Right lobe of liver (tissue), 6 donors: Measurements from ENCODE around the gene RAB41. TPM values are rescaled to one million over a fixed set of nuclear protein-coding genes. Genes with fewer than 3 reads are reported as not detected.
A peak's percentile ranks its signal among the peaks of the same experiment; 100 is the strongest.

Source experiments
- ATAC-seq, 4 donors: fragments of 200-7000 bp; cut with Tn5 transposase; one replicate each; pipeline ENCODE4 v1.9.1; 2020; ENCODE audit warnings: mild to moderate bottlenecking in 4 of 4, moderate library complexity in 4 of 4
- DNase-seq, 3 donors: peaks; one replicate each; pipeline ENCODE4 v3.0.0-alpha.2; 2020
- H3K27ac ChIP-seq, 3 donors: fragments of 200-600 bp; one replicate each; pipeline ENCODE4 v1.8.0; 2022
- H3K27me3 ChIP-seq, 2 donors: fragments of 200-600 bp; one replicate each; pipeline ENCODE4 v1.8.0; 2022
- H3K36me3 ChIP-seq, 4 donors: fragments of 200-600 bp; sonication (generic) in 1 of 4; one replicate each; pipeline versions ENCODE4 v1.5.1 to v1.8.0; 2017 to 2022; ENCODE audit warnings: control low read depth in 1 of 4
- H3K4me1 ChIP-seq, 4 donors: fragments of 200-600 bp; sonication (generic) in 1 of 4; one replicate each; pipeline versions ENCODE4 v1.5.1 to v1.8.0; 2017 to 2022; ENCODE audit warnings: control low read depth in 1 of 4
- H3K4me3 ChIP-seq, 3 donors: fragments of 200-600 bp; one replicate each; pipeline ENCODE4 v1.8.0; 2022
- H3K9me3 ChIP-seq, 4 donors: fragments of 200-600 bp; sonication (generic) in 1 of 4; one replicate each; pipeline versions ENCODE4 v1.5.1 to v1.8.0; 2017 to 2022; ENCODE audit warnings: control low read depth in 1 of 4
- CTCF ChIP-seq, 4 donors: fragments of 200-600 bp in 3 of 4; fragments of 450-650 bp in 1 of 4; IDR thresholded peaks; one replicate each; pipeline versions ENCODE4 v1.5.1 to v1.8.0; 2016 to 2022; ENCODE audit warnings: antibody characterized with exemption in 4 of 4, mild to moderate bottlenecking in 2 of 4
- POLR2A ChIP-seq: fragments of 450-650 bp; IDR thresholded peaks from one replicate; pipeline ENCODE4 v1.6.1; 2017; ENCODE audit warnings: antibody characterized with exemption, mild to moderate bottlenecking
- WGBS: methylation state at CpG from one replicate; pipeline ENCODE4 v1.1.6; 2018; ENCODE audit warnings: low coverage, low lambda C conversion rate; ENCODE audit not compliant: insufficient coverage; ENCODE audit errors: missing lambda C conversion rate; 5-methylcytosine and 5-hydroxymethylcytosine counted together
- intact Hi-C, 2 donors: fragments of 100-400 bp; cut with DNase I; formaldehyde crosslinking; loops; one replicate each; pipeline versions ENCODE4 v1.11.2 to v1.14.1; 2022
- total RNA-seq, 6 experiments: library from RNA; depleted of rRNA in 2 of 6; stranded (reverse); fragments of >200 nt in 2 of 6; fragmentation: NEBNext Ultra II Directional in 3 of 6; extraction: Animal tissue kit (Norgen Biotek cat#: 25700) in 3 of 6; gene quantifications; one replicate each; pipeline versions ENCODE4 v1.1.0 to v1.2.4, GENCODE V29; 2016 to 2023
- donor health status: DM: no; HTN: yes; CAD: no.
- donor health status: DM: no; HTN: no; CAD: no.
- donor health status: DM: no; HTN: no; CAD: no.
- donor health status: DM: no; HTN: yes; CAD: no.
- donor health status: DM: no; HTN: yes; CAD: no.

The RAB41 gene
- total RNA-seq, 6 experiments from 2014 or later = not detected

GRCh38 chrX:70255452-70255851 lies 26.5 kb upstream of the RAB41 start:
- Histone ChIP-seq H3K4me1 (no peaks in the 10 kb centered on the region), H3K36me3 (no peaks in the 10 kb centered on the region), H3K27me3 (no peaks in the 10 kb centered on the region), H3K27ac (no peak overlapping the region), H3K9me3 (no peaks in the 10 kb centered on the region), H3K4me3 (no peak overlapping the region)
- ATAC-seq (no peak), DNase-seq (no peak)
- intact Hi-C loops = no loop called here
- 59% methylated on average over 2 of the region's 2 CpGs for WGBS
- TF ChIP-seq POLR2A = no peak

GRCh38 chrX:70257423-70258288 lies 24.3 kb upstream of the RAB41 start:
- DNase-seq = no peak
- intact Hi-C loops = no loop called here
- Histone ChIP-seq H3K27me3 (no peaks in the 10 kb centered on the region), H3K27ac (no peak overlapping the region), H3K36me3 (no peaks in the 10 kb centered on the region), H3K9me3 (no peaks in the 10 kb centered on the region), H3K4me1 (no peaks in the 10 kb centered on the region), H3K4me3 (no peak overlapping the region)
- WGBS = 56% methylated on average over 5 of the region's 5 CpGs
- TF ChIP-seq CTCF (IDR thresholded peaks at IDR 0.05) = no peak
- TF ChIP-seq POLR2A = no peak
- ATAC-seq = no peak

DNA sequence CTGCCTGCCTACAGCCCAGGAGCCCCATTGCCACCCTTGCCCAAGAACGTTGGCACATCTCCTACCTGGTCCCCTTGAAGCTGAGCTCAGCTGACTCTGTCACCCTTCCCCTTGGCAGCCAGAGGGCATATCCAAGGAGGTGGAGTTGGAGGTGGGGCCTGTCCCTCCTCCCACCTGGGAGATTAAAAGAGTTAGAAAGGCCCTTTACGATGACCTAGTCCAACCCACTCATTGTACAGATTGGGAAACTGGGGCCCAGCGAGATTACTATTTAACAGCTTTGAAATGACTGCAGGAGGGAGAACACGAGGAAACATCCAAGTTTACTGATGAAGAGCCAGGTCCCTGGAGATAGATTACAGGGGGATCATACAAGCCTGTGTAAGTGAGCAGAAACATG lies 21.9 kb upstream of the RAB41 start, which contains the start of gene P2RY4:
TSS of gene P2RY4 (minus strand) at position 101 of the 400 bp plus-strand sequence. CDS start 580 bp downstream, outside the sequence.
- WGBS = 67% methylated on average over 4 of the region's 4 CpGs
- Histone ChIP-seq H3K27ac (no peak within 1 kb of the TSS), H3K36me3 (no peaks in the 10 kb centered on the region), H3K27me3 (no peaks in the 10 kb centered on the region), H3K4me3 (no peak within 1 kb of the TSS), H3K9me3 (no peaks in the 10 kb centered on the region), H3K4me1 (no peaks in the 10 kb centered on the region)
- DNase-seq = no peak
- no peak for ATAC-seq
- TF ChIP-seq CTCF (IDR thresholded peaks at IDR 0.05) (no peak), POLR2A (no peak)
- intact Hi-C loops = no loop called here

- 3% methylated on average over 5 of the region's 7 CpGs for WGBS
- DNase-seq = peak in 1 of 3 donors; percentile 61
- Histone ChIP-seq H3K9me3 (no peaks in the 10 kb centered on the region), H3K27ac (no peak overlapping the region), H3K36me3 (no peaks in the 10 kb centered on the region), H3K27me3 (no peaks in the 10 kb centered on the region), H3K4me3 (no peak overlapping the region), H3K4me1 (no peaks in the 10 kb centered on the region)
- intact Hi-C loops = no loop called here
- ATAC-seq = peak; percentile 53 to 99 (median 86)
- TF ChIP-seq CTCF (IDR thresholded peaks at IDR 0.05) (peak; percentile 46 to 54 (median 50)), POLR2A (no peak)
Measured at GRCh38 chrX:70262952-70263567, 18.9 kb upstream of the RAB41 start.

DNA sequence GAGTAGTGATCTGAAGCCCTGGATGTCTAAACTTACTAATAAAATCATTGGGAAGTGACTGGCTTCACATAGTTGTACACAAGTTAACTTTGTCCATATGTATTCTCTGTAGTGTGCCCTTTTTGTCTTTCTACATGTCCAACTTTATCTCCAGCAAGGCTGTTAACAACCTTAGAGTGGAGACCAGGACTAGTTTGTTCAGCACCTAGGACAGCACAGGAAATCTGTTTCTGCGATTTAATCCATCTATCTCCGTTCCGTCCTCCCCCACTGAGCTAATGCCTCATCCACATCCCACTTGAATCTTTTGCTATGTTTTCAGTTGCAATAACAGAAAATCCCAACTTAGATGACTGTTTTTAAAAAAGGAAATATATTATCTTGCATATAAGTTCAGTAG lies 17.2 kb upstream of the RAB41 start:
- no peak for DNase-seq

More for the DNA sequence above, 17.2 kb upstream of the RAB41 start:
- ATAC-seq = no peak
- Histone ChIP-seq H3K27ac (no peak overlapping the region), H3K4me3 (no peak overlapping the region), H3K9me3 (no peaks in the 10 kb centered on the region), H3K4me1 (no peaks in the 10 kb centered on the region), H3K27me3 (no peaks in the 10 kb centered on the region), H3K36me3 (no peaks in the 10 kb centered on the region)
- intact Hi-C loops = no loop called here
- WGBS = 50% methylated on average over 3 of the region's 3 CpGs
- TF ChIP-seq POLR2A = no peak
- no peak for TF ChIP-seq CTCF (IDR thresholded peaks at IDR 0.05)
